ENCODE data around the gene ABI1.
A peak's percentile ranks its signal among the peaks of the same experiment; 100 is the strongest.

ABI1 gene

GRCh38 chr10:26863351-26864076 lies 2.8 kb upstream of the ABI1 start:
- peaks cover 21% of the 10 kb centered on the region for H3K27me3 ChIP-seq

GRCh38 chr10:26861205-26861998 lies 644 bp upstream of the ABI1 start:
- H3K9me3 ChIP-seq: no peaks in the 10 kb centered on the region
- TF ChIP-seq CTCF (IDR thresholded peaks at IDR 0.05; ENCODE audit: low read depth, low read length): peak; percentile 69
- H3K36me3 ChIP-seq: no peaks in the 10 kb centered on the region
- H3K4me3 ChIP-seq (ENCODE audit: low read depth, low read length): peak overlapping the region; percentile 19; the same call in 1 of the 2 replicates
- H3K27me3 ChIP-seq: peaks cover 18% of the 10 kb centered on the region
- no peaks in the 10 kb centered on the region for H3K4me1 ChIP-seq
- no peak for DNase-seq

More at GRCh38 chr10:26863351-26864076, 2.8 kb upstream of the ABI1 start:
- H3K9me3 ChIP-seq: no peaks in the 10 kb centered on the region
- no peak overlapping the region for H3K4me3 ChIP-seq (ENCODE audit: low read depth, low read length)
- TF ChIP-seq CTCF (IDR thresholded peaks at IDR 0.05; ENCODE audit: low read depth, low read length): no peak
- no peaks in the 10 kb centered on the region for H3K36me3 ChIP-seq
- no peaks in the 10 kb centered on the region for H3K4me1 ChIP-seq
- no peak for DNase-seq

- TF ChIP-seq CTCF (IDR thresholded peaks at IDR 0.05; ENCODE audit: low read depth, low read length): no peak
- no peaks in the 10 kb centered on the region for H3K9me3 ChIP-seq
- peaks cover 16% of the 10 kb centered on the region for H3K27me3 ChIP-seq
Observed at GRCh38 chr10:26860102-26860442, 686 bp downstream of the ABI1 start.

GRCh38 chr10:26859241-26860101 lies 1.3 kb downstream of the ABI1 start:
- H3K4me1 ChIP-seq: no peaks in the 10 kb centered on the region
- peak overlapping the region; percentile 74 for H3K4me3 ChIP-seq (ENCODE audit: low read depth, low read length)
- H3K36me3 ChIP-seq: no peaks in the 10 kb centered on the region
- H3K27me3 ChIP-seq: peaks cover 16% of the 10 kb centered on the region
- H3K9me3 ChIP-seq: no peaks in the 10 kb centered on the region
- no peak for DNase-seq
- TF ChIP-seq CTCF (IDR thresholded peaks at IDR 0.05; ENCODE audit: low read depth, low read length): no peak

More at GRCh38 chr10:26860102-26860442, 686 bp downstream of the ABI1 start:
- peak overlapping the region; percentile 74 for H3K4me3 ChIP-seq (ENCODE audit: low read depth, low read length)
- peak; percentile 47 for DNase-seq
- H3K4me1 ChIP-seq: no peaks in the 10 kb centered on the region
- no peaks in the 10 kb centered on the region for H3K36me3 ChIP-seq

- DNase-seq: no peak
- H3K9me3 ChIP-seq: no peaks in the 10 kb centered on the region
Observed at GRCh38 chr10:26858707-26859034, 2.1 kb downstream of the ABI1 start.

More at GRCh38 chr10:26858707-26859034, 2.1 kb downstream of the ABI1 start:
- Histone ChIP-seq H3K36me3 (no peaks in the 10 kb centered on the region), H3K27me3 (peaks cover 8% of the 10 kb centered on the region), H3K4me1 (no peaks in the 10 kb centered on the region), H3K4me3 (ENCODE audit: low read depth, low read length) (peak overlapping the region; percentile 74)
- TF ChIP-seq CTCF (IDR thresholded peaks at IDR 0.05; ENCODE audit: low read depth, low read length): no peak

Data from BE2C (cell line).